Measurements from ENCODE around the gene ERI3.

GRCh38 chr1:44275991-44276405 is 79.1 kb downstream of the ERI3 start:
- no peak for TF ChIP-seq CTCF (IDR thresholded peaks at IDR 0.05; ENCODE audit: insufficient read depth, low read length, poor library complexity, severe bottlenecking)
- no peak for TF ChIP-seq EZH2phosphoT487 (conservative IDR thresholded peaks at IDR 0.05; ENCODE audit: low read length)

Measured in SU-DHL-6 (cell line).